ENCODE data around the gene SEC11C. TPM values are rescaled to one million over a fixed set of nuclear protein-coding genes. Genes with fewer than 3 reads are reported as not detected.

SEC11C gene
- total RNA-seq, 2 donors from 2014 or later = 24.4 to 37.4 TPM

GRCh38 chr18:59207506-59207905 lies 67.8 kb downstream of the SEC11C start:
- no peak for TF ChIP-seq CTCF (IDR thresholded peaks at IDR 0.05)
- H3K27me3 ChIP-seq (replicated peaks; ENCODE audit: insufficient read depth) = no peaks in the 10 kb centered on the region
- H3K4me1 ChIP-seq (ENCODE audit: control insufficient read depth in 1 of 2, low read depth in 2 of 2) = no peaks in the 10 kb centered on the region
- no peak overlapping the region for H3K4me3 ChIP-seq
- ATAC-seq (ENCODE audit: insufficient number of reproducible peaks, low FRiP score, low read depth) = no peak
- H3K9me3 ChIP-seq = no peaks in the 10 kb centered on the region
- DNase-seq (ENCODE audit: low spot score) = no peak
- no peaks in the 10 kb centered on the region for H3K36me3 ChIP-seq
- H3K27ac ChIP-seq = no peak overlapping the region

Other genes starting within 250 kb of the SEC11C start
- not detected for gene GRP, start 80.3 kb downstream of the SEC11C start, total RNA-seq
- not detected for gene RAX, start 133.6 kb downstream of the SEC11C start, total RNA-seq
- not detected for gene CPLX4, start 178.8 kb downstream of the SEC11C start, total RNA-seq
- 10 to 100 TPM; 57.4 to 72.5 TPM for gene LMAN1, start 219.4 kb downstream of the SEC11C start, total RNA-seq